ENCODE results near the gene MLYCD.

MLYCD gene

DNA sequence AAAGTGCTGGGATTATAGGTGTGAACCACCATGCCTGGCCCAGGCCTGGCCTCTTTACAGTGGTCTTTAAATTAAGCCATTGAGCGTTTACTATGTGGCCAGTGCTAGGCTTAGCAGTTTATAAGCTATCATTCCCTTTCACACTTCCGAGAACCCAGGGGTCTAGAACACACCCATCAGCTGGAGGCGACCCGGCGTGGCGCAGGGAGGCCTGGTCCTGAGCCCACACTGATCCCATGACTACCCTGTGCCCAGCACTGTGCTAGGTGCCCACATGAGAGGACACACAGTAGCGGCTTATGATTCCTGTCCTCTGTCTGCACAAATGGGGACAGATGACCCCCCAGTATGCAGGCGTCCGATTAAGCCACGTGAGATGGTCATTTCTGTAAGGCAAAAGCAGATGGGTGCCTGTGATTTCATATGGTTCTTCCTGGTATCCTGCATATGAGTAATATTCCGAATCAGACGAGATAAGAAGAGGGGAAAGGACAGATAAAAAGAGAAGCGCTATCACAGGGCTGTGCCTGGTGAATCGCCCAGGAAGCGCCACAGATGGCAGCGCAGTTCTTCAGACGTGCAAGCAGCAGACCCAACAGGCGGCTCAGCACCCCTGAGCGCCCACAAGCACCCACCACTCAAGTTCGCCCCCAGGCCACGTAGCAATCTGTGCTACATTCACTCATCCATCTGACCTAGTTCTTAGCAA is 59.4 kb downstream of the MLYCD start:
- no peak for DNase-seq

DNA sequence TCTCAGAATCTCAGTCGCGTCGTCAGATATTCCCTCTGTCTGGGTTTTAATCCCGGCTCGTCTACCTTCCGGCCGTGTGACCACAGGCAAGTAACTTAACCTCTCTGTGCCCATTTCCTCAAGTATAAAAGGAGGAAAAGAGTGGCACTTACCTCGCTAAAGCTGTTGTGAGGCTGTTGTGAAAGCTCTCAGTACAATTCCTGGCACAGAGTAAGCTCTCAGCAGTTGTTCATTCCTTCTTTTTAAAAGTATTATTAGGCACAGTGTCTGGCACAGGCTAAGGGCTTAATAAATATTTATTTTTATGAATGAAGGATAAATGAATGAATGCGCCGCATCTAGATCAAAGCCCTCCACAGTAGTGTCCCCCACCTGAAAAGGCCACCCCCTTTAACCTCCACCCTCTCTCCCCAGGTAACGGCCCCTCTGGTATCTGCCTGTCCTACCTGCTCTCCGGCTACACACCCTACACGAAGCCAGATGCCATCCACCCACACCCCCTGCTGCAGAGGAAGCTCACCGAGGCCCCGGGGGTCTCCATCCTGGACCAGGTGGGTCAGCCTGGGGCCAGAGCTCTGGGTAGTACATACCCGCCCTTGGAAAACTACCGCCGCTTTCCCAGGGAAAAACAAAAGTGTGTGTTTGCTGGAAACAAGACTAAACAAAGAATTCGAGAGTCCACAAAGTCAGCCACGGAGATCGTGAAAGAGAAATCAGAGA is 60.1 kb downstream of the MLYCD start:
- DNase-seq: no peak

DNA sequence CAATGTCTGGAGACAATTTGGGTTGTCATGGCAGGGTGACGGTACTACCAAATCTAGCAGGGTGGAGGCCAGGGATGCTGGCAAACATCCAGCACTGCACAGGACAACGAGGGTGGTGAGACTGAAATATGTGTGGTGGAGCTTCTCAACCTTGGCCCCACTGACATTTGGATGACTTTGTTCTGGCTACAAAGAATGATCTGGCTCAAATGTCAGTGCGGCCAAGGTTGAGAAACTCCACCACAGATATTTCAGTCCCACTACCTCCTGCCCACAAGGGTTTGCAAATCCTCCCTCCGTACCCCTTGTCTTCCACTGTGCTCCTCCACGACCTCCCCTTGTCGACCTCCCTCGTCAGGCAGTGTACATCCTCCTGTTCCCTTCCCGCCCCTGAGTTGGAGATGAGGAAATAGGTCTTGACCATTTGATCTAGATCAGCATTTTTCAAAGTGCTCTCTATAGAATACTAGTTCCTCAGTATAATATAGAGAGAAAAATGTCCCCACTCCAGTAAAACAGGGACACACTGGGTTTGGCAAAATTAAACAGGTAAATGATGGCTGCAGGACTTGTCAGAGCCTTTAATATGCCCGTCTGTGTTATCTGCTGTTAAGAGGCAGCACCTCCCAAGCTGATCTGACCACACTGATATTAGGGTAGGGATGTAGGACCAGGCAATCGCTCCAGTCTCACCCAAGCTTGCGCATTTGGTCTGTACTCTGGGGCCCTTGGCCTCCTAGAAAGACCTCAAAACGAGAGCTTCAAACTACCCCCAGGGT is 60.9 kb downstream of the MLYCD start:
- DNase-seq: no peak

DNA sequence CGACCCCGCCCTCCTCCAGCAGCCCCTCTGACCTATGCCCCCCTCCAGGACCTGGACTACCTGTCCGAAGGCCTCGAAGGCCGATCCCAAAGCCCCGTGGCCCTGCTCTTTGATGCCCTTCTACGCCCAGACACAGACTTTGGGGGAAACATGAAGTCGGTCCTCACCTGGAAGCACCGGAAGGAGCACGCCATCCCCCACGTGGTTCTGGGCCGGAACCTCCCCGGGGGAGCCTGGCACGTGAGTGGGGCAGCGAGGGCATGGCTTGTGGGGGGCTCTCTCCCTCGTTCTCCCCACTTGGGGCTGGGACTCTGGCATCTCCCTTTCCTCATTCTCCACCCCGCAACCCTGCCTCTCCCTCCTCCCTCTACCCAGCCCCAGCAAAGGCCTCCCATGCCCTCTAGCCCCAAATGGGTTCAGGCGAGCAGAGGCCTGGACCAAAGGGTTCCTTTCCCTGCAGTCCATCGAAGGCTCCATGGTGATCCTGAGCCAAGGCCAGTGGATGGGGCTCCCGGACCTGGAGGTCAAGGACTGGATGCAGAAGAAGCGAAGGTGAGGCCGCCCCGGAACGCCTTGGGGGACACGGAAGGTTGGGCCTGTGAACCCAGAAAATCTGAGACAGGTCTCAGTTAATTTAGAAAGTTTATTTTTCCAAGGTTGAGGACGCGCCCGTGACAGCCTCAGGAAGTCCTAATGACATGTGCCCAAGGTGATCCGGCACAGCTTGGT is 61.8 kb downstream of the MLYCD start:
- DNase-seq: no peak

DNA sequence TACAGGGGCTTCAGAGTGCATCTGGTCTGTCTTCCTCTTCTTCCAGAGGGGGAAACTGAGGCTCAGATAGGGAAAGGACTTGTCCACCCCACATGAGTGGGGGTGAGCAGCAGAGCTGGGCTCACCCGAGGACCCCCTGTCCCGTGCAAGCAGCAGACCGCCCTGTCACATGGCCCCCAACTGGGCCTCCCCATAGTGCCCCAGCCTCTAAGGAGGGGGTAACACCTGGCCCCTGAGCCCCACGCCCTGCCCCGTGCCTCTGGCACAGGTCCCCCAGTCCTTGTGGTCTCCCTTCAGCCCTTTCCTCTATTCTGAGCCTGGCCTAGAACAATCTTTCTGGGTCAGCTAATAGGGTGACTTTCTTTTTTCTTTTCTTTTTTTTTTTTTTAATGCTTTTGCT is 62.7 kb downstream of the MLYCD start:
- no peak for DNase-seq

DNA sequence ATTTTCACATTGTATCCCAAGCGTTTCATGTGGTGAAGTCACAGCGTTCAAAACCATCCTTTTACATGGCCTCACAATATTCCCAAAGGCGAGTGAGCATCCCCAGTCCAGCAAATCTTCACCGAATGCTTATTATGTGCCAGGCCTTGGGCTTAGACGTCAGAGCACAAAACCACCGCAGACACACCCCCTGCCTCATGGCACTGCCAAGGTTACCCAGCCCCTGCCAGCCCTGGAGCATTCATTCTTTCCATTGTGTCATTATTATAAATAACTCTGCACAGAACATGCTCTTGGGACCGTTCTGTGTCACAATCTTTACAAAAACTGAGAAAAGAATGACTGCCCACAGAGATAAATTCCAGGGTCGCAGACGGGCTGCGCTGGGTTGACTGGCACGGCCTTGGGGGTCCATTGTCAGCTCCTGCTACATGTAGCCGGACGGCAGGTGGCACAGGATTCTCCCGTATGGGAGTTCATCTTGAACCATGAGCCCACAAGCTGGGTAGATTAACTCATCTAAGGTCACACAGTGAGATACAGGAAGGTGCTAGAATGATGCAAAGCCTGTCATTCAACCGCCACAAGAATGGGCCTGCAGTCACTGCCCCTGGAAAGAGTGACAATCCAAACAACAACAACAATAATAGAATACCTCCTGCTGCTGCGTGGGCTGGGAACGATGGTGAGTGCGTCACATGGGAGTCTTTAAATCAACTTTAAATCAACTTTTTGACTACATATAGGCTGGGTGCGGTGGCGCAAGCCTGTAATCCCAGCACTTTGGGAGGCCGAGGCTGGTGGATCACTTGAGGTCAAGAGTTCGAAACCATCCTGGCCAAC is 64.6 kb downstream of the MLYCD start:
- no peak for DNase-seq

DNA sequence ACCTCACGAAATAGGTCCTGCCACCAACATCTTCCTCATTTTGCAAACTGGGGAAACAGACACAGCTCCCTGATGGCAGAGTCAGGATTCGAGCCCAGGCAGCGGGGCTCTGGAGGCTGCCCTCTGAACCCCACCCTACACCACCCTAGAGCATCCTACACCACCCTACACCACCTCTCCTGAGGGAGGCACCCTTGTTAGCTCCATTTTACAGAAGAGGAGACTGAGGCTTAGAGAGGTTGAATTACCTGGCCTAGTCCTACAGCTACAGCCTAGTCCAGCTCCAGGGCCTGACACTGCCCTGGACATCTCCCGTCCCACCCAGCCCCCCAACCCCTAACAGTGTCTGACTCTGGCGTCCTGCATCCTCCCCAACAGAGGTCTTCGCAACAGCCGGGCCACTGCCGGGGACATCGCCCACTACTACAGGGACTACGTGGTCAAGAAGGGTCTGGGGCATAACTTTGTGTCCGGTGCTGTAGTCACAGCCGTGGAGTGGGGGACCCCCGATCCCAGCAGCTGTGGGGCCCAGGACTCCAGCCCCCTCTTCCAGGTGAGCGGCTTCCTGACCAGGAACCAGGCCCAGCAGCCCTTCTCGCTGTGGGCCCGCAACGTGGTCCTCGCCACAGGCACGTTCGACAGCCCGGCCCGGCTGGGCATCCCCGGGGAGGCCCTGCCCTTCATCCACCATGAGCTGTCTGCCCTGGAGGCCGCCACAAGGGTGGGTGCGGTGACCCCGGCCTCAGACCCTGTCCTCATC is 65.9 kb downstream of the MLYCD start:
- no peak for DNase-seq

DNA sequence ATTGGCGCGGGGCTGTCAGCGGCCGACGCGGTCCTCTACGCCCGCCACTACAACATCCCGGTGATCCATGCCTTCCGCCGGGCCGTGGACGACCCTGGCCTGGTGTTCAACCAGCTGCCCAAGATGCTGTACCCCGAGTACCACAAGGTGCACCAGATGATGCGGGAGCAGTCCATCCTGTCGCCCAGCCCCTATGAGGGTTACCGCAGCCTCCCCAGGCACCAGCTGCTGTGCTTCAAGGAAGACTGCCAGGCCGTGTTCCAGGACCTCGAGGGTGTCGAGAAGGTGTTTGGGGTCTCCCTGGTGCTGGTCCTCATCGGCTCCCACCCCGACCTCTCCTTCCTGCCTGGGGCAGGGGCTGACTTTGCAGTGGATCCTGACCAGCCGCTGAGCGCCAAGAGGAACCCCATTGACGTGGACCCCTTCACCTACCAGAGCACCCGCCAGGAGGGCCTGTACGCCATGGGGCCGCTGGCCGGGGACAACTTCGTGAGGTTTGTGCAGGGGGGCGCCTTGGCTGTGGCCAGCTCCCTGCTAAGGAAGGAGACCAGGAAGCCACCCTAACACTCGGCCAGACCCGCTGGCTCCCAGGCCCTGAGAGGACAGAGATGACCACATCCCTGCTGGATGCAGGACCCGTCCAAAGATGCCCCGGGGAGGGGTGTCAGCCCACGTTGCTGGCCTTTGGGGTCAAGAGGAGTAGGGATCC is 66.7 kb downstream of the MLYCD start:
- no peak for DNase-seq

DNA sequence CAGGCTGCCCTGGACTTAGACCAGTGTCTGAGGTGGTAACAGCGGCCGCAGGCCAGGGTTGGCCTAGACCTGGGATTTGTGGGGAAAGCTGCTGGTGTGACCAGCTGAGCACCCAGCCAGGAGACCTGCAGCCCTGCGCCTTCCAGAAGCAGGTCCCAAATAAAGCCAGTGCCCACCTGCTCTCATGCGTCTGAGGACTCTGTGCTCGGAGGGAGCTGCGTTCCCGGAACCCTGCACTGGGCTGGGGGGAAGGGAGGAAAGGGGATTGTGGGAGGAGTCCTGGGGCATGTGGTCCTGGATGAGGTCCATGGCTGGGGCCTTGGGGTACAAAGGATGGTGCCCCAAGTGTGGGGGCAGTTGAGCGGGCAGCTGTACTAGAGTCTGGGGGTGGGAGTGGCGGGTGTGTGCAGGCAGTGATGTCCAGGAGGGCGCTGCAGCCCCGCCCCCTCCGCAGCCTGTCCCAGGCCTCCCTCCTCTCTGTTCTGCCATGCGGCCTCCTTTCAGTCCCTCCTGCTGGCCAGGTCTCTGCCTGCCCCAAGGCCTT is 67.3 kb downstream of the MLYCD start:
- no peak for DNase-seq

DNA sequence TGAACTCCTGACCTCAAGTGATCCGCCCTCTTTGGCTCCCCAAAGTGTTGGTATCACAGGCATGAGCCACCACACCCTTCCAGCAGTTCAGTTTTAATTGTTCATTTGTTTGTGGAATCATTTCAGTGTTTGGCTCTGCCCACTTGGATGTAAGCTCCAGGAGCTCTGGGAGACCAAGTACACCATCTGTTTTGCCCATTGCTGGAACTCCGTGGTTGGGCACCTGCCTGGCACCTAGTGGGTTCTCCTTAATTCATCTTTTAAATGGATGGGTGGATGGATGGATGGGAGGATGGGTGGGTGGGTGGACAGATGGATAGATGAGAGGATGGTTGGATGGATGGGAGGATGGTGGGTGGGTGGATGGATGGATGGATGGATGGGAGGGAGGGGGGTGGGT is 68.2 kb downstream of the MLYCD start:
- no peak for DNase-seq

DNA sequence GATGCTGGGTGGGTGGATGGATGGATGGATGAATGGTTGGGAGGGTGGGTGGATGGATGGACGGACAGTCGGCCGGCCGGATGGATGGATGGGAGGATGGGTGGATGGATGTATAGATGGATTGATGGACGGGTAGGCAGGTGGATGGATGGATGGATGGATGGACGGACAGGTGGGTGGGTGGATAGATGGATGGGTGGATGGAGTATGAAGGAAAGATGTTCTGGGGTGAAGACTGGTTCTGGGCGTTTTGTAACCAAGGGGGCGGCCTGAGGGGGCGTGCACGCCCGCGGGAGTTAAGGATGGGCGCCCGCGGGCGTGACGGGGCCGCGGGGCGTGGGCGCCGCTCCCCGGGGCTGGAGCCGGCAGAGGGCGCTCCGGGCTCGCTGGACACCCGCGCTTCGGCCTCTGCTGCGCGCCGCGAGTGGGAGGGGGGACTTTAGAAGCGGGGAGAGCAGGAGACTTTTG is 69.0 kb downstream of the MLYCD start, which contains the start of gene NECAB2:
Gene NECAB2, plus strand, starts transcription at position 407 of the 468 bp plus-strand sequence. CDS start 405 bp downstream, outside the sequence.
- DNase-seq: no peak

DNA sequence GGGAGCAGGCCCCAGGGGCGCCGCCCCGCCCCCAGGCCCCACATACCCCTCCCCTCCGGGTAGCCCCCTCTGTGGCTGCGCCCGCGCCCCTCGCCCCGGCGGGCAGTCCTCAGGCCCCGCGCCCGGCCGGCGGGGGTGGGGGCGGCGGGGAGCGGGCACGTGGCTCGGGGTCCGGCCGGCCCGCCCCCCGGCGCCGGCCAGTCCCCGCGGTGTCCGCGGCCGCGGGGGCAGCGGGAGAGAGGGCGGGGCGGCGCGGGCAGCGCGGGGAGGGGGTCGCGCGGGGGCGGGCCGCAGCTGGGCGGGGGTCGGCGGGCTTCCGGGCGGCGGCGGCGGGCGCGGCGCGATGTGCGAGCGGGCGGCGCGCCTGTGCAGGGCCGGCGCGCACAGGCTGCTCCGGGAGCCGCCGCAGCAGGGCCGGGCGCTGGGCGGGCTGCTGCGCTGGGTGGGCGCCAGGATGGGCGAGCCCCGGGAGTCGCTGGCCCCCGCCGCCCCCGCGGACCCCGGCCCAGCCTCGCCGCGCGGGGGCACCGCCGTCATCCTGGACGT is 69.5 kb downstream of the MLYCD start:
- DNase-seq: no peak

DNA sequence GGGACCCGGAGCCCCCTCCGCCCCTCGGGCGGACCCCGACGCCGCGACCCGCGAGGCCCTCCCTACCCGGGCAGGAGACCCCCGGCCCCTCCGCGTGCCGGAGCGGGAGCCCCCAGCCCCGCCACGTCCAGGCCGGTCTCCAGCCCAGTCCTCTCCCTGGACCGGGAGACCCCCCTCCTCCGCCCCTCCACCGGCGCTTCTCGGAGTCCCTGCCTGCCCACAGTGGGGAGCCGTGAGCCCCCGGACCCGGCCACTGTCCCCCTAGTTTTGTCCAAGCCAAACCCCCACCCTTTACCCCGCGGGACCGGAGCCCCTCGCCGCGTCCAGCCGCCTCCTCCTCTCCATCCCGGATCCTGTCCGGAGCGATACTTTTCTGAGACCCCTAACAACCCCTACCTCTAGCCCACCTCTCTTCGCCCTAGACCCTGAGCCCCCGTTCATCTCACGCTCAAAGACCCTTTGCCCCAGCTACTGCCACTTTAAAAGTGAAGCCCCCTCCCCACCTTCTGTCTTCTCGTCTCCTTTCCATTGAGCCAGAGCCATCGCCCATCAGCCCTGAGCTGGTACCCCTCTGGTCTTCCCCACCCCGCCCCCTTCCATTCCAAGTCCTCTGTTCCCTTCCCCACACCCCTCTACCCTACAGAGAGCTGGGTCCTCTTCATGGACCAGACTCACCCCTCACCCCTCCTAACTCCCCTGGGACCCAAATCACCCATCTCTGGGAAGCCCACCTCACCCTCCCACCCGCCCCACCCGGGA is 70.2 kb downstream of the MLYCD start:
- no peak for DNase-seq

DNA sequence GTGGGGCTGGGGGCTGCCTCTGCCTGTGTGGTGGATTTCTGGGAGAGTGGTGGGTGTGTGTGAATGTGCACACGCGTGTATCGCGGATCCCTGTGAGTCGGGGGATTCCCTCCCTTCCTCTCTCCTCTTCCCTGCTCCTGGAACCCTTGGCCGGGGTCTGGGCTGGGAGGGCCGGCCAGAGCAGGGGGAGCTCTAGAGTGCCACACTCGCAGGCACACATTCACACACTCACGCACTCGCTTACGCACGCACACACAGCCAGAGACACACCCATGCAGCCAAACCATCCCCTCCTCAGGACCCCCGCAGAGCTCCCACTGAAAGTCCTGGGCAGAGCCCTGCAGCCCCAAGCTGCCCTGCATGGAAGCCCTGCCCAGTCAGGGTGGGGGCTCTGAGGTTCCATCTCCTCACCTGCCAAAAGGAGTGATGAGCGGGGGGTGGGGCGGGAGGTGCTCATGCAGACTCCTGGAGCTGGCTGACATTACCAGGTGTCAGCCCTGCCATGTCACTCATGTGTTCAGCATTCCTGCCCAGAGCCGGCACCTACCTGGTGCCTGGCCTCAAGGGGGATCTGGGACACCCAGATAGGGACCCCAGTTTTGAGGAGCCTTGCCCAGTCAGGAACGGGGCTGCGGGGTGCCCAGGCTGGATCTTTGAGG is 71.0 kb downstream of the MLYCD start:
- no peak for DNase-seq

DNA sequence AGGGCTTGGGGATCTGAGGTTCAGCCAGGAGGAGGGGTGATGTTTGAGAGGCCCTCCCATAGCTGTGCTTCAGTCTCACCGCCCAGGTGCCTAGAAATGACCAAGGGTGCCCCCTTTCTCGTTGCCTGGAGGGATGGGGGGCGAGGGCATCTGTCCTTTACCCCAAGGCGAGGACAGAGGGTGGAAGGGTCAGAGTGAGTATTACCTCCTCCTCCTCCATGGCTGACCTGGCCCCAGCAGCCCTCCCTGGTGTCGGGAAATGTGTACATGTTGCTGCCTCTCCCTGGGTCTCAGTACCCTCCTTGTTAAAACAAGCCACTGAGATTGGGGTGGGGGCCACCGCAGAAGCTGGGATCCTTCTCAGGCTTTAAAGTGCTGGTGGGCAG is 71.5 kb downstream of the MLYCD start:
- DNase-seq: no peak

DNA sequence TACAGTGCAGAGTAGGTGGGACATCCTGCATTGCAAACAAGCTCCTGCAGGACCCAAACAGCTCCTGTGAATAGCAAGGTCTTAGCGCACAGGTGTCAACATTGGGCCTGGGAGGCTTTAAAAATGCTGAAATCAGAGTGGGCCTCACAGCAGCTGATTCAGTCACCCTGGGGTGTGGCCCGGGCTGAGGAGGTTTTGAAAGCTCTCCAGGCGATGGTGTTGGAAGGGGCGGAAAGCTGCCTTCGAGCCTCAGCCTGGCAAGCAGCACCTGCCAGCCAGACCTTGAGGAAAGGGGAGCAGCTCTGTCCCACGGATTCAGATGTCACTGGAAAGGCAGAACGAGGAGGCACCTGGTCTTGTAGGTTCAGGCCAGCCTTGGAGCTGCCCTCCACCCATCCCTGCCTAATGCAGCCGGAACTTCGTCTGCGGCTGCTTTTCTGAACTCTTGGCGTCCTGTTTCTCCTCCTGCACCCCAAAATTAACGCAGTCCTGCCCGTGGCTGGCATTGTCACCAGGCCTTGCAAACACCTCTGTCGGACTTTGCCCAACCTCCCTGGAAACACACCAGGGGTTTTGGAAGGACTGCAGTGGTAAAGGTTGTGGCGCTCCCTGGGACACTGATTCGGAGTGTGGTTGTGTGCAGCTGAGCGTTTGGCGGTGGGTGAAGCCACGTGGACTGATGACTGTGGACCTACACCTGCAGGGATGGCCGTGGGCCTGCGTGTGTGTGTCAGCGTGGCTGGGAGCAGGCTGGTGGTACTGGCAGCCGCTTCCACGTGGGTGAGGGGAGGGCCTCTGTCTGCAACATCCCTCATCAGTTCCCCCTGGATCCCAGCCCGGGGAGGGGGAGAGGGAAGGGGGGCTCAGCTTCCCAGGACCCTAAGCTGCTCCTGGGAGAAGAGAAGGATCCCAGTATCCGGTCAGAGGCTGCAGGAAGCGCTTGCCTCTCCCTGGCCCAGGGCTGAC is 72.5 kb downstream of the MLYCD start:
- no peak for DNase-seq

DNA sequence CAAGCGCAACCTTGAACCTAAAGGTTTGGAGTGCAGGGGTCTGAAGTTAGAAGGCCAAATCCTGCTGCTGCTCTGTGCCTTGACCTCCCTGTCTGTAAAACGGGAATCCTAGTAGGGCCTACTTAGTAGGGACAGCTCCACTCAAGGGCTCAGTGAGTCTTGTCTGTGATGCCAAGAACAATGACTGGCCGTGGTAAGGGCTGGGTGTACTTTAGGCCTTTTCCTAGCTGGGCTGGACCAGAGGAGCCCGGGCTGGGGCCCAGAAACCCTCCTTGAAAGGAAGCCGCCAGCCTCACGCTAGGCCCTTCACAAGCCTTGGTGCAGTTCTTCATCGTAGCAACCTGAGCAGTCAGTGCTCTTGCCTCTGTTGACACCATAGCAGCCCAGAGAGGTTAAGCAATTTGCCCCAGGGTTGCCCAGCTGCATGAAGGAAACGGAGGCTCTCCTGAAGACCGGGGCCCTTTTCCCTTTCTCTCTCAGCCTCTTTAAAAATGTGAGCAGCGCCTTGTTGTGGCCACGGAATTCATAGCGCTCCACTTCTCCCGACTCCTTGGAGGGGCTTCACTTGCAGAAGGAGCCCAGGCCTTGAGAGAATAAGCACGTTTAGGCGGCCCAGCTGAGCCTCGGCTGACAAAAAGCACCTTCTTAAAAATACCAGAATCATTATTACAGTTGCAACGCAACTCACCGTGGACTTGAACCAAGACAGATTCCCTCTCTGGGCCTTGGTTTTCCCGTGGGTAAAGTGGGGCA is 73.5 kb downstream of the MLYCD start:
- no peak for DNase-seq

All from AML-193 (cell line).